BLaER1 (cell line): Measurements from ENCODE around the gene COL5A2.

Experiments used
- H3K27ac ChIP-seq: shearing (Covaris generic); formaldehyde crosslinking; 2 replicates; pipeline ENCODE4 v1.8.1; 2022
- H3K27me3 ChIP-seq: shearing (Covaris generic); formaldehyde crosslinking; 2 replicates; pipeline ENCODE4 v1.8.1; 2022
- H3K36me3 ChIP-seq: shearing (Covaris generic); formaldehyde crosslinking; 2 replicates; pipeline ENCODE4 v1.8.1; 2022
- H3K4me1 ChIP-seq: shearing (Covaris generic); formaldehyde crosslinking; 2 replicates; pipeline ENCODE4 v1.8.1; 2022
- H3K4me2 ChIP-seq: shearing (Covaris generic); formaldehyde crosslinking; 2 replicates; pipeline ENCODE4 v1.8.1; 2022
- H3K4me3 ChIP-seq: shearing (Covaris generic); formaldehyde crosslinking; 2 replicates; pipeline ENCODE4 v1.8.1; 2022
- H3K9ac ChIP-seq: shearing (Covaris generic); formaldehyde crosslinking; 2 replicates; pipeline ENCODE4 v1.8.1; 2022
- H3K9me3 ChIP-seq: shearing (Covaris generic); formaldehyde crosslinking; 2 replicates; pipeline ENCODE4 v1.8.1; 2022
- H4K20me1 ChIP-seq: shearing (Covaris generic); formaldehyde crosslinking; 2 replicates; pipeline ENCODE4 v1.8.1; 2022
- Cebpa-rat ChIP-seq: shearing (Covaris generic); IDR thresholded peaks from 2 replicates; pipeline ENCODE4 v1.8.1; 2022

Gene COL5A2

DNA sequence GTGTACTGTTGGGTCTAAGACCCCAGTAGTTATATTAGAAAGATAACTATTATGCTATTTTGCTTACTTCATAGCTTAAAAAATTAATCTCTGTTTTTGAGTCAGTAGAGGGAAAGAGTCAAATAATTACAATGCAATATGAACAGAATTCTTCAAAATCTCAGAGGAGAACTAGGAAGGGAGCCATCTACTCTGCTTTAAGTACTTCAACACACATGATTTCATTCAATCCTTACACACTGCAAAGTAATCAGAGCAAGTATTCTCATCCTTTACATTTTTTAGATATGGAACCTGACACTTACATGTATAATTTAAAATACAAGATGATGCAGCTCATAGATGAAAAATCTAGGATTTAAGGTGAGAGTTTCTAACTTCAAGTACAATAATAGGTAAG, 27.7 kb downstream of the COL5A2 start:
- Histone ChIP-seq H3K4me3 (no peak overlapping the region), H3K9ac (no peak overlapping the region), H3K9me3 (no peaks in the 10 kb centered on the region), H3K4me1 (no peaks in the 10 kb centered on the region), H4K20me1 (no peaks in the 10 kb centered on the region), H3K27ac (no peak overlapping the region), H3K36me3 (no peaks in the 10 kb centered on the region), H3K4me2 (no peak overlapping the region), H3K27me3 (no peaks in the 10 kb centered on the region)
- TF ChIP-seq Cebpa-rat, result no peak

DNA sequence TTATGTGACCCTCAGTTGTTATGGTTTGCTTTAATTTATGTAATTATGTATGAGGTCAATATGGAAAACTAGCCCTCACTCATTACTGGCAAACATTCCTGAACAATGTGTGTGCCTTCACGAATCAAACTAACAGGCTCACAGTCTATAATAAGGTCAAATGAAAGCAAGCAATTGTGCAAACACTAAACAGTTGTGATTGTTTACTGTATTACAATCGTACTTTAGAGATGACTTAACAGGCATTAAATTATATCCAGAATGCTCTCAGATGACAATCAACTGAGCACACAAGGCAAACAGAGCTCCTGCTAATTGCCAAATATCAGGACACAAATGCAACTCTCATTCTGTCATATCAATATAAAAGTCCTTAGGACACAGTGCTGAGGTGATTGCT, 29.5 kb downstream of the COL5A2 start:
- no peaks in the 10 kb centered on the region for H3K27me3 ChIP-seq
- no peaks in the 10 kb centered on the region for H3K36me3 ChIP-seq
- no peak overlapping the region for H3K9ac ChIP-seq
- no peaks in the 10 kb centered on the region for H4K20me1 ChIP-seq
- H3K4me2 ChIP-seq, result no peak overlapping the region
- H3K9me3 ChIP-seq, result no peaks in the 10 kb centered on the region
- H3K4me3 ChIP-seq, result no peak overlapping the region
- no peaks in the 10 kb centered on the region for H3K4me1 ChIP-seq
- no peak for TF ChIP-seq Cebpa-rat
- H3K27ac ChIP-seq, result no peak overlapping the region

DNA sequence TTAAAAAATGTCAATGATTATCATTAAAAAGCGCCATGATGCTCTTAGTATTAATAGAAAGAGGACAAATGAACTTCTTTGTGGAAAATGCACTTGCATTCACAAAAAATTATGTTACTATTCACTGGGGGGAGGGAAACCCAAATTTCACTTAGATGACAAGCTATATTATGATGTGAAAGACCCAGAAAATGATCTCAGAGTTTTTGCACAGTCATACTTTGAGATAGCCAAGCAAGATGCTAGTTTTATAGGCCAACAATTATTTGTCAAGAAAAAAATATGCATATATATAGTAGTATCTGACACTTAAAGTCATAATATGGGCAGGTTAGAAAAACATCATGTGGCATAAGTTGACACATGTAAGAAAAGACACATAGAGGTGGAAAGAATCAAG, 31.6 kb downstream of the COL5A2 start:
- Histone ChIP-seq H3K4me3 (no peak overlapping the region), H3K9me3 (no peaks in the 10 kb centered on the region), H3K27me3 (no peaks in the 10 kb centered on the region), H3K4me2 (no peak overlapping the region), H3K36me3 (no peaks in the 10 kb centered on the region), H3K4me1 (no peaks in the 10 kb centered on the region), H3K27ac (no peak overlapping the region), H3K9ac (no peak overlapping the region), H4K20me1 (no peaks in the 10 kb centered on the region)
- TF ChIP-seq Cebpa-rat, result no peak

DNA sequence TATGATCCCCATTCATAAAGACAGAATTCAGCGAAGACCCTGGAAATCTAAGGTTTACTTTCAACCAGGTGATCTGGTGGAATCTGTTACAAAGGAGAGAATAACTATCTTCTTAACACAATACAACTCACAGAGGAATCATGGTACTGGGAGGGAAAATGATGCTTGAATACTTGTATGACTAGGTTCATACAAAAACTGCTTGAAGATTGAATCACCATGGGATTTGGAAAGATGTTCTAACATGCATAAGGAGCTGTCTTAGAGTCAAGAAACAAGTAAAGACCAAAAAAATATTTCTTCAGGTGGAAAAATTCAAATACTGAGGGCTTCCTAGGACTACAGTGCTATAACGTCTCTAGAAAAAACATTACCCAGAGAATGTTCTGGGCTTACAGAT, 32.2 kb downstream of the COL5A2 start:
- H3K27ac ChIP-seq, result no peak overlapping the region
- no peaks in the 10 kb centered on the region for H3K36me3 ChIP-seq
- no peaks in the 10 kb centered on the region for H3K9me3 ChIP-seq
- H3K4me1 ChIP-seq, result no peaks in the 10 kb centered on the region
- no peak overlapping the region for H3K4me2 ChIP-seq
- H3K4me3 ChIP-seq, result no peak overlapping the region
- H4K20me1 ChIP-seq, result no peaks in the 10 kb centered on the region
- H3K9ac ChIP-seq, result no peak overlapping the region
- H3K27me3 ChIP-seq, result no peaks in the 10 kb centered on the region
- TF ChIP-seq Cebpa-rat, result no peak

DNA sequence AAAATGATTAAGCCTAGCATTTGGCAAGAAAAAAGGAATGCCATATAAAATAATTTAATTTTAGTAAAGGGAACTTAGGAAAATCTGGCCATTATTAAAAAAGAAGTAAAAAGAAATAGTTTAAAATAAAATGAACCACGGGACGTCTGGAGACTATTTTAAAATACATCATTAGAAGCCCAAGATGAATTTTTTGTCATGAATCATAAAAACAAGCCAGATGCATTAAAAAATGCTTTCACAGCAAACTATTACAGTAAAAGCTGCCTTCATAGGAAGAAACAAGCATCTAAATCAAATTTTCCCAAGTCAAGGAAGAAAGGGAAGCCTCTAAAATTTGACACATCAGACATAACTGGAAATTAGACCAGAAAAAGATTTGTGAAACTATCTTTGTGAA, 33.0 kb downstream of the COL5A2 start:
- H3K4me3 ChIP-seq, result no peak overlapping the region
- no peaks in the 10 kb centered on the region for H4K20me1 ChIP-seq
- no peak overlapping the region for H3K9ac ChIP-seq
- TF ChIP-seq Cebpa-rat, result no peak
- no peaks in the 10 kb centered on the region for H3K27me3 ChIP-seq
- H3K4me2 ChIP-seq, result no peak overlapping the region
- no peaks in the 10 kb centered on the region for H3K9me3 ChIP-seq
- no peaks in the 10 kb centered on the region for H3K36me3 ChIP-seq
- no peak overlapping the region for H3K27ac ChIP-seq
- no peaks in the 10 kb centered on the region for H3K4me1 ChIP-seq

DNA sequence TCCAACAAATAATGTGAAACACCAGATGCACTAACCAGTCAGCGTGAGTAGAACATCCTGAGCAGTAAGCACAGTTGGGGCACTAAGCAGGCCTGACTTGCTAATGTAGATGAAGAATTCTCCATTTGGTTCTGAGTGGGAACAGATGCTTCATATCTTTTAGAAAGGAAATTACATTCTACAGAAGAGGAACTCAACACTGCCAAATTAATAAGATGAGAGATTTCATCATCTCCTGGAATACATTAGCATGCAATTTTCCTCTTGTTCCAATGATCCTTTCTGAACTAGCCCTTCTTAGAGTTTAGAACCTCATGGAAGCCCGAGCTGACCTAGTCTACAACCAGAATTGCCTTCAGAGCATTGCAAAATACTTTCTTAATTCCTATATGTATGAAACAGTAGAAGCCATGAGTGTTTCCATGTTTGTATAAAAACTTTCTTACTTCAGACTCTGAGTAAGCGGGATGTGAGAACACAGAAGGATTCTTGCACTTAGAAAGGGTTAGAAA, 34.8 kb downstream of the COL5A2 start:
- H4K20me1 ChIP-seq, result no peaks in the 10 kb centered on the region
- no peak overlapping the region for H3K4me3 ChIP-seq
- no peak for TF ChIP-seq Cebpa-rat
- H3K36me3 ChIP-seq, result no peaks in the 10 kb centered on the region
- no peak overlapping the region for H3K27ac ChIP-seq
- H3K9me3 ChIP-seq, result no peaks in the 10 kb centered on the region
- H3K4me1 ChIP-seq, result no peaks in the 10 kb centered on the region
- no peak overlapping the region for H3K4me2 ChIP-seq
- H3K9ac ChIP-seq, result no peak overlapping the region
- H3K27me3 ChIP-seq, result no peaks in the 10 kb centered on the region

DNA sequence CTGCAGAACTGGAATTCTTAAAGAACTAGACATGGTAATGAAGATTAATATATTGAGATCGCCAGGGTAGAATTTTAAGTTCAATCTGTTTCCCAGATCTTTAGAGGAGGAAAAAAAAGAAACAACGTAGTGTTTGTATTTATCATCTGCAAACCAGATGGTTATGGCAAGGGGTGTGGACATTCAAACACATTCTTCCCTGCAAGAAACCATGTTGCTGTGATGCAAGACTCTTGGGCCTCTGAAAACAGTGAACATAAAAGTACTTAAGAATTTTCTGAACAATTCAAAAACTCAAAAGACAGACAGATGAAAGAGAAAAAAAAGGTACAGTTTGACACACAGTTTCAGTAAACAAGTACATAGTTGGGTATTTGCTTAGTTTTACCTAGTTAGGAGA, 35.6 kb downstream of the COL5A2 start:
- no peaks in the 10 kb centered on the region for H3K9me3 ChIP-seq
- no peak overlapping the region for H3K4me2 ChIP-seq
- no peaks in the 10 kb centered on the region for H3K27me3 ChIP-seq
- no peak for TF ChIP-seq Cebpa-rat
- H3K27ac ChIP-seq, result no peak overlapping the region
- no peaks in the 10 kb centered on the region for H4K20me1 ChIP-seq
- no peaks in the 10 kb centered on the region for H3K36me3 ChIP-seq
- H3K4me3 ChIP-seq, result no peak overlapping the region
- no peaks in the 10 kb centered on the region for H3K4me1 ChIP-seq
- H3K9ac ChIP-seq, result no peak overlapping the region

DNA sequence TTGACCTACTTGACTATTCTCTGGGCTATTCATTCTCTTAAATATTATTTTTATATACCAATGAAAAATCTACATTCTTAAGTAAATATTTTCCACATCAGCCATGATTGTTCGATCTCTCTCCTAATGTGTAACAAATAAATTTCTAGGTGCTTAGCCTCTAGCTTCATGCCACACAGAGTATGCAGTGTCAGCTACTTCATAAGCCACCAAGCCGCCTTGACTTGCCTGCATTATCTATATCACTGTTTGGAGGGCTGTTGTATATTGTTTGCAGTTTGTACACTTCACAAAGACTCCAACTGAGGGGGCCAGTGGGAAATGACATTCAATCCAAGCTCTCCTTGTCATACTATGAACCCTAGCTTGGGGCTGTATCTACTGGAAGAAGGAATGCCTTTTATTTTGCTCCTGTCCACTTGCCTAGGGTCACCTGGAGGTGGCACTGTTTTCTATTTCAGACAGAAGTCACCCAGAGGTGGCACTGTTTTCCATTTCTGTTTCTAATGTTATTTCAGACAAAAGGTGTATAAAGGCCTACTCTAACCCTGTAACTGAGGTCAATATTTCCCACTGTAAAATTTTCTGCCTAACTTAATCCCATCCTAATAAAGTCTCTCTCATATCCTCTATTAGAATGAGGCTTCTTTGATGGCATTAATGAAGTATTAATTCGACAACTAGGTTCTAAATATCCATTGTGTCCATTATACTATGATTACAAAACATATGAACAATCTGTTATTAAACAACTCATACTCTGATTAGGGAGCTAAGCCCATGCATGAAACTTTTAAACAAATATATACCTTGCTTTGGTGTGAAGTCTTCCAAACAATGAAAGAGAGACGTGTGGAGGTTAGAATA, 36.4 kb downstream of the COL5A2 start:
- no peaks in the 10 kb centered on the region for H4K20me1 ChIP-seq
- no peak overlapping the region for H3K4me2 ChIP-seq
- no peaks in the 10 kb centered on the region for H3K27me3 ChIP-seq
- H3K4me1 ChIP-seq, result no peaks in the 10 kb centered on the region
- no peak overlapping the region for H3K4me3 ChIP-seq
- no peak overlapping the region for H3K27ac ChIP-seq
- H3K36me3 ChIP-seq, result no peaks in the 10 kb centered on the region
- no peak for TF ChIP-seq Cebpa-rat
- H3K9me3 ChIP-seq, result no peaks in the 10 kb centered on the region
- no peak overlapping the region for H3K9ac ChIP-seq

DNA sequence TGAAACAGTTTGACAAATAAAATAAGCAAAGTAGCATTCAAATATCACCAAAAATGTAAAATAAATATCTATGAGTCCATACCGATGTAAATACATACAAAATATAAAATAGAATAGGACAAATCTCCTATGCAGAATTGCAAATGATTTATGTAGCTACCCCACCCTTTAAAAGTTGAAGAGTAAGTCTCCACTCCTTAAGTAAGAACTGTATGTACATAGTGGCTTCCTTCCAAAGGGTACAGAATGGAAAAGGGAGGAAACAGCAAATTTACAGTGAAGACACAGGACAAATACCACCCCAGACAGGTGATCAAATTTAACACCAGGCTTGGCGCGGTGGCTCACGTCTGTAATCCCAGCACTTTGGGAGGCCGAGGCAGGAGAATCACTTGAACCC, 40.8 kb downstream of the COL5A2 start:
- H3K4me2 ChIP-seq, result no peak overlapping the region
- no peak overlapping the region for H3K9ac ChIP-seq
- H4K20me1 ChIP-seq, result no peaks in the 10 kb centered on the region
- TF ChIP-seq Cebpa-rat, result no peak
- no peak overlapping the region for H3K4me3 ChIP-seq
- H3K27ac ChIP-seq, result no peak overlapping the region
- no peaks in the 10 kb centered on the region for H3K9me3 ChIP-seq
- no peaks in the 10 kb centered on the region for H3K4me1 ChIP-seq
- no peaks in the 10 kb centered on the region for H3K36me3 ChIP-seq
- no peaks in the 10 kb centered on the region for H3K27me3 ChIP-seq

DNA sequence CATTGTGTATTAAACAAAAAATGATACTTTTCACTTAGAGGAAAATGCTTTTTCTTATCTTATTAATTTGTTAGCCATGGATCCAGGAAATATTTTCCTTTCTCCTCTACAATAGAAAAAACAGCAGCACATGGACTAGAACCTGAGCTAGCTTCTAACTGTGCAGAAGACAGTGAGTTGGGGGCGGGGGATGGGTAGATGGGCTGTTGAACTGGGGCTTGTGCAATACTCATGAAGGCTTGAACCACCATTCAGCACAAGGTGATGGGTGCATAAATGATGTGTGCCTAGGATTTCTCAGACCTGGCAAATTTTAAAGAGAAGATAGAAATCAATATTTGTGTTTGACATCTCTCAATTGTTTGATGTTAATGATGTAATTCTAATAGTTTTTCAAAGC, 42.0 kb downstream of the COL5A2 start:
- H3K27ac ChIP-seq, result no peak overlapping the region
- H3K9me3 ChIP-seq, result no peaks in the 10 kb centered on the region
- H3K4me1 ChIP-seq, result no peaks in the 10 kb centered on the region
- no peak overlapping the region for H3K4me2 ChIP-seq
- no peaks in the 10 kb centered on the region for H3K27me3 ChIP-seq
- TF ChIP-seq Cebpa-rat, result no peak
- H3K9ac ChIP-seq, result no peak overlapping the region
- no peaks in the 10 kb centered on the region for H3K36me3 ChIP-seq
- H4K20me1 ChIP-seq, result no peaks in the 10 kb centered on the region
- H3K4me3 ChIP-seq, result no peak overlapping the region
